ENCODE data around the gene ADGRA1.

Gene ADGRA1

GRCh38 chr10:133072196-133072595 lies 15.5 kb upstream of the ADGRA1 start:
- Histone ChIP-seq H3K27ac (ENCODE audit: low read length) (no peak overlapping the region), H3K4me1 (ENCODE audit: low read length) (no peaks in the 10 kb centered on the region), H3K9me3 (ENCODE audit: insufficient read depth, low read length) (no peaks in the 10 kb centered on the region), H3K79me2 (ENCODE audit: low read length) (no peaks in the 10 kb centered on the region), H3K4me3 (ENCODE audit: low read length) (no peak overlapping the region), H3K4me2 (ENCODE audit: low read length) (no peak overlapping the region), H3K27me3 (ENCODE audit: low read depth, low read length) (no peaks in the 10 kb centered on the region), H3K36me3 (replicated peaks; ENCODE audit: low read depth, low read length) (no peaks in the 10 kb centered on the region), H2AFZ (ENCODE audit: low read depth, low read length) (no peak overlapping the region), H3K9ac (ENCODE audit: low read length) (no peak overlapping the region), H4K20me1 (ENCODE audit: insufficient read depth, low read length) (no peaks in the 10 kb centered on the region)
- TF ChIP-seq EZH2phosphoT487 (IDR thresholded peaks at IDR 0.05; ENCODE audit: low read depth) (no peak), CTCF (IDR thresholded peaks at IDR 0.05; ENCODE audit: low read depth, low read length) (no peak)

- H3K27ac ChIP-seq (ENCODE audit: low read length): no peak overlapping the region
- H3K79me2 ChIP-seq (ENCODE audit: low read length): no peaks in the 10 kb centered on the region
- no peak overlapping the region for H2AFZ ChIP-seq (ENCODE audit: low read depth, low read length)
- H3K36me3 ChIP-seq (replicated peaks; ENCODE audit: low read depth, low read length): no peaks in the 10 kb centered on the region
- H3K4me3 ChIP-seq (ENCODE audit: low read length): no peak overlapping the region
- H3K4me1 ChIP-seq (ENCODE audit: low read length): no peaks in the 10 kb centered on the region
- TF ChIP-seq CTCF (IDR thresholded peaks at IDR 0.05; ENCODE audit: low read depth, low read length) (no peak), EZH2phosphoT487 (IDR thresholded peaks at IDR 0.05; ENCODE audit: low read depth) (no peak)
- no peaks in the 10 kb centered on the region for H3K9me3 ChIP-seq (ENCODE audit: insufficient read depth, low read length)
- no peak overlapping the region for H3K9ac ChIP-seq (ENCODE audit: low read length)
- no peaks in the 10 kb centered on the region for H3K27me3 ChIP-seq (ENCODE audit: low read depth, low read length)
- H3K4me2 ChIP-seq (ENCODE audit: low read length): no peak overlapping the region
- H4K20me1 ChIP-seq (ENCODE audit: insufficient read depth, low read length): no peaks in the 10 kb centered on the region
These were observed 14.9 kb upstream of the ADGRA1 start for GRCh38 chr10:133072720-133073390.

GRCh38 chr10:133075346-133076137 lies 12.2 kb upstream of the ADGRA1 start:
- TF ChIP-seq CTCF (IDR thresholded peaks at IDR 0.05; ENCODE audit: low read depth, low read length): no peak
- no peak for TF ChIP-seq EZH2phosphoT487 (IDR thresholded peaks at IDR 0.05; ENCODE audit: low read depth)
- Histone ChIP-seq H3K27ac (ENCODE audit: low read length) (no peak overlapping the region), H3K27me3 (ENCODE audit: low read depth, low read length) (no peaks in the 10 kb centered on the region), H3K9me3 (ENCODE audit: insufficient read depth, low read length) (no peaks in the 10 kb centered on the region), H3K9ac (ENCODE audit: low read length) (no peak overlapping the region), H3K36me3 (replicated peaks; ENCODE audit: low read depth, low read length) (no peaks in the 10 kb centered on the region), H4K20me1 (ENCODE audit: insufficient read depth, low read length) (no peaks in the 10 kb centered on the region), H3K4me2 (ENCODE audit: low read length) (no peak overlapping the region), H3K4me3 (ENCODE audit: low read length) (no peak overlapping the region), H3K79me2 (ENCODE audit: low read length) (no peaks in the 10 kb centered on the region), H3K4me1 (ENCODE audit: low read length) (no peaks in the 10 kb centered on the region), H2AFZ (ENCODE audit: low read depth, low read length) (no peak overlapping the region)

GRCh38 chr10:133076274-133077038 lies 11.3 kb upstream of the ADGRA1 start:
- no peak overlapping the region for H2AFZ ChIP-seq (ENCODE audit: low read depth, low read length)
- H3K4me2 ChIP-seq (ENCODE audit: low read length): no peak overlapping the region
- H3K79me2 ChIP-seq (ENCODE audit: low read length): no peaks in the 10 kb centered on the region
- H3K27ac ChIP-seq (ENCODE audit: low read length): no peak overlapping the region
- H3K9me3 ChIP-seq (ENCODE audit: insufficient read depth, low read length): no peaks in the 10 kb centered on the region
- no peaks in the 10 kb centered on the region for H3K4me1 ChIP-seq (ENCODE audit: low read length)
- H3K9ac ChIP-seq (ENCODE audit: low read length): no peak overlapping the region
- no peaks in the 10 kb centered on the region for H3K36me3 ChIP-seq (replicated peaks; ENCODE audit: low read depth, low read length)
- H4K20me1 ChIP-seq (ENCODE audit: insufficient read depth, low read length): no peaks in the 10 kb centered on the region
- no peak overlapping the region for H3K4me3 ChIP-seq (ENCODE audit: low read length)
- no peaks in the 10 kb centered on the region for H3K27me3 ChIP-seq (ENCODE audit: low read depth, low read length)
- TF ChIP-seq CTCF (IDR thresholded peaks at IDR 0.05; ENCODE audit: low read depth, low read length) (no peak), EZH2phosphoT487 (IDR thresholded peaks at IDR 0.05; ENCODE audit: low read depth) (no peak)
